Smooth muscle cell (in vitro differentiated cells): ENCODE data around the gene OLFM1. TPM values are rescaled to one million over a fixed set of nuclear protein-coding genes. Genes with fewer than 3 reads are reported as not detected.

Experiments used
- DNase-seq: peaks from one replicate; lab custom pipeline; 2025; ENCODE audit not compliant: unreplicated experiment; lab: John Stamatoyannopoulos, UW
- H2AFZ ChIP-seq: fragments of 200-600 bp; sonication (generic); 2 replicates; pipeline ENCODE4 v1.6.0; 2016; ENCODE audit warnings: antibody characterized with exemption, low read depth, mild to moderate bottlenecking
- H3F3A ChIP-seq: fragments of 200-600 bp; sonication (generic); 2 replicates; pipeline ENCODE4 v1.6.0; 2017; ENCODE audit warnings: antibody characterized with exemption, low read depth
- H3K27ac ChIP-seq: fragments of 200-600 bp; sonication (generic); 2 replicates; pipeline ENCODE4 v1.5.1; 2016; ENCODE audit warnings: low read depth, mild to moderate bottlenecking
- H3K27me3 ChIP-seq: fragments of 200-600 bp; sonication (generic); 2 replicates; pipeline ENCODE4 v1.6.1; 2016; ENCODE audit warnings: low read depth, mild to moderate bottlenecking
- H3K36me3 ChIP-seq: fragments of 200-600 bp; sonication (generic); 2 replicates; pipeline ENCODE4 v1.5.1; 2016; ENCODE audit warnings: low read depth
- H3K4me1 ChIP-seq: fragments of 200-600 bp; sonication (generic); 2 replicates; pipeline ENCODE4 v1.5.1; 2016; ENCODE audit warnings: low read depth
- H3K4me2 ChIP-seq: fragments of 200-600 bp; sonication (generic); 2 replicates; pipeline ENCODE4 v1.6.0; 2016; ENCODE audit warnings: mild to moderate bottlenecking
- H3K4me3 ChIP-seq: fragments of 200-600 bp; sonication (generic); 2 replicates; pipeline ENCODE4 v1.5.1; 2016; ENCODE audit warnings: mild to moderate bottlenecking
- H3K79me2 ChIP-seq: fragments of 200-600 bp; sonication (generic); 2 replicates; pipeline ENCODE4 v1.6.0; 2016; ENCODE audit warnings: low read depth, mild to moderate bottlenecking
- H3K9ac ChIP-seq: fragments of 200-600 bp; sonication (generic); 2 replicates; pipeline ENCODE4 v1.6.0; 2016; ENCODE audit warnings: low read depth
- H3K9me3 ChIP-seq: fragments of 200-600 bp; sonication (generic); replicated peaks from 2 replicates; pipeline ENCODE4 v1.5.1; 2016; ENCODE audit warnings: low read depth
- H4K20me1 ChIP-seq: fragments of 200-600 bp; sonication (generic); 2 replicates; pipeline ENCODE4 v1.6.0; 2016; ENCODE audit warnings: low read depth
- WGBS: methylation state at CpG from one replicate; pipeline ENCODE4 v1.1.7; 2016; ENCODE audit warnings: low lambda C conversion rate; 5-methylcytosine and 5-hydroxymethylcytosine counted together
- polyA plus RNA-seq: library from polyadenylated mRNA; unstranded; fragments of >200 nt; fragmentation: Nextera tagmentation; extraction: Ambion mirVana; gene quantifications from 2 replicates; pipeline ENCODE4 v1.2.1, GENCODE V29; 2016
- total RNA-seq: library from RNA; depleted of rRNA; stranded (reverse); fragments of >200 nt; gene quantifications from 2 replicates; pipeline ENCODE4 v1.2.3, GENCODE V29; 2014
- TF ChIP-seq, protein P1 (sequence below): fragments of 200-600 bp; sonication (generic); IDR thresholded peaks from 2 replicates; pipeline ENCODE4 v1.5.1; 2017; ENCODE audit warnings: borderline replicate concordance, mild to moderate bottlenecking, antibody characterized with exemption; ENCODE audit not compliant: insufficient read depth, poor library complexity, severe bottlenecking

The OLFM1 gene
- total and polyA plus RNA-seq, 2 experiments from 2014 or later = 4.5 to 11.0 TPM

GRCh38 chr9:135047521-135047920 lies 39.9 kb upstream of the OLFM1 start:
- H3K4me1 ChIP-seq = no peaks in the 10 kb centered on the region
- no peak overlapping the region for H3K4me3 ChIP-seq
- H4K20me1 ChIP-seq = no peaks in the 10 kb centered on the region
- no peaks in the 10 kb centered on the region for H3F3A ChIP-seq
- H3K9ac ChIP-seq = no peak overlapping the region
- H3K36me3 ChIP-seq = no peaks in the 10 kb centered on the region
- TF ChIP-seq, protein P1, sequence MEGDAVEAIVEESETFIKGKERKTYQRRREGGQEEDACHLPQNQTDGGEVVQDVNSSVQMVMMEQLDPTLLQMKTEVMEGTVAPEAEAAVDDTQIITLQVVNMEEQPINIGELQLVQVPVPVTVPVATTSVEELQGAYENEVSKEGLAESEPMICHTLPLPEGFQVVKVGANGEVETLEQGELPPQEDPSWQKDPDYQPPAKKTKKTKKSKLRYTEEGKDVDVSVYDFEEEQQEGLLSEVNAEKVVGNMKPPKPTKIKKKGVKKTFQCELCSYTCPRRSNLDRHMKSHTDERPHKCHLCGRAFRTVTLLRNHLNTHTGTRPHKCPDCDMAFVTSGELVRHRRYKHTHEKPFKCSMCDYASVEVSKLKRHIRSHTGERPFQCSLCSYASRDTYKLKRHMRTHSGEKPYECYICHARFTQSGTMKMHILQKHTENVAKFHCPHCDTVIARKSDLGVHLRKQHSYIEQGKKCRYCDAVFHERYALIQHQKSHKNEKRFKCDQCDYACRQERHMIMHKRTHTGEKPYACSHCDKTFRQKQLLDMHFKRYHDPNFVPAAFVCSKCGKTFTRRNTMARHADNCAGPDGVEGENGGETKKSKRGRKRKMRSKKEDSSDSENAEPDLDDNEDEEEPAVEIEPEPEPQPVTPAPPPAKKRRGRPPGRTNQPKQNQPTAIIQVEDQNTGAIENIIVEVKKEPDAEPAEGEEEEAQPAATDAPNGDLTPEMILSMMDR = no peak
- H3K79me2 ChIP-seq = no peaks in the 10 kb centered on the region
- WGBS = 92% methylated on average over 5 of the region's 5 CpGs
- H3K27ac ChIP-seq = no peak overlapping the region
- DNase-seq = no peak
- H2AFZ ChIP-seq = no peak overlapping the region
- no peaks in the 10 kb centered on the region for H3K27me3 ChIP-seq
- no peaks in the 10 kb centered on the region for H3K9me3 ChIP-seq
- H3K4me2 ChIP-seq = no peak overlapping the region

GRCh38 chr9:135048046-135048757 lies 39.3 kb upstream of the OLFM1 start:
- Histone ChIP-seq H3K4me1 (no peaks in the 10 kb centered on the region), H4K20me1 (no peaks in the 10 kb centered on the region), H3K79me2 (no peaks in the 10 kb centered on the region), H3K9ac (no peak overlapping the region), H2AFZ (no peak overlapping the region), H3K27me3 (no peaks in the 10 kb centered on the region), H3K27ac (no peak overlapping the region), H3K4me2 (no peak overlapping the region), H3K36me3 (no peaks in the 10 kb centered on the region), H3K4me3 (no peak overlapping the region), H3F3A (no peaks in the 10 kb centered on the region), H3K9me3 (no peaks in the 10 kb centered on the region)
- TF ChIP-seq, protein P1 = no peak
- WGBS = 86% methylated on average over 11 of the region's 11 CpGs
- DNase-seq = no peak

- Histone ChIP-seq H3K9me3 (no peaks in the 10 kb centered on the region), H3K9ac (no peak overlapping the region), H3K27me3 (no peaks in the 10 kb centered on the region), H3K4me1 (no peaks in the 10 kb centered on the region), H3K36me3 (no peaks in the 10 kb centered on the region), H2AFZ (no peak overlapping the region), H4K20me1 (no peaks in the 10 kb centered on the region), H3K4me2 (no peak overlapping the region), H3K27ac (no peak overlapping the region), H3K79me2 (no peaks in the 10 kb centered on the region), H3K4me3 (no peak overlapping the region), H3F3A (no peaks in the 10 kb centered on the region)
- DNase-seq = no peak
- WGBS = 88% methylated on average over 17 of the region's 17 CpGs
- TF ChIP-seq, protein P1 = no peak
These were observed 38.6 kb upstream of the OLFM1 start for GRCh38 chr9:135048758-135049444.
